DND-41 (cell line): ENCODE data around the gene ST7.
A peak's percentile ranks its signal among the peaks of the same experiment; 100 is the strongest.

Experiments used
- CTCF ChIP-seq: IDR thresholded peaks from 2 replicates; pipeline ENCODE4 v1.5.1; 2012; ENCODE audit warnings: borderline replicate concordance, low read length, moderate library complexity, mild to moderate bottlenecking; ENCODE audit not compliant: poor library complexity, severe bottlenecking; ENCODE audit errors: extremely low read depth
- EZH2 ChIP-seq: IDR thresholded peaks from 3 replicates; pipeline ENCODE4 v1.6.1; 2012; ENCODE audit warnings: borderline replicate concordance, low read depth, mild to moderate bottlenecking, moderate library complexity, low read length, inconsistent platforms; ENCODE audit not compliant: severe bottlenecking

DNA sequence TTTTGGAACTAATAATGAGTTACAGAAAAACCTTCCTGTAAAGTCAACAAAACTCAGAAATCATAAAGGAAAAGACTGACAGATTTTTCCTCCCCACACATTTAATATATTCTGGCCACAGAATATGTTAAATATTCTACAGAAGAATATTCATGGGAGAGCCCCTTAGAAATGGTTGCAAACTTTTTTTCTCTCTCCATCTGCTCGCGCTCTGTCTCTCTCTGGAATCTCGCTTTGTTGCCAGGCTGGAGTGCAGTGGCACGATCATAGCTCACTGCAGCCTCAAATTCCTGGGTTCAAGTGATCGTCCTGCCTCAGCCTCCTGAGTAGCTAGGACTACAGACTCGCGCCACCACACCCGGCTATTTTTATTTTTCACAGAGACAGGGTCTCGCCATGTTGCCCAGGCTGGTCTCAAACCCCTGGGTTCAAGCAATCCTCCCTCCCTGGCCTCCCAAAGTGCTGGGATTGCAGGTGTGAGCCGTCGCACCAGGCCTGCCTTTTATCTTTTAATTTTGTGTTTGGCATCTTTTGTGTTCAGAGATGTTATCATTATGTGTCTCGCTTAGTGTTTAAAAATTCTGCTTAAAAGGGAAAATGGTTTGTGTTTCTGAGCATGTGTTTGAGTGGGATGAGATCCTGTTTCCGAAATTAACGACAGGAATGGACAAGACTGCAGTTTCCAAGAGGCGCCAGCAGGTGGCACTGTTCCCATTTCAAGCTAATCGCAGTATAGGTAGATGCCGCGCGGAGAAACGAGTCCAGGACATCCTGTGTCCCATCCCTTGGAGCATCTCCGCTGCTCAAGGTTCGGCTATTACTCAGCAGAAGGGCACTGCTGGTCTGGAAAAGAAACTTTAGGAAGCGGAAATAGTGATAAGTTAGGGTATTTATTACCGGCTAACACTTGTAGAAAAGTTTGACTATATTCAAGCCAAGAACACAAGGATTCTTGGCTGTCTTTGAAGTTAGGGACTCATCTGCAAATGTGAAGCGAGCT, 23.1 kb upstream of the ST7 start:
- peak; percentile 94 for TF ChIP-seq CTCF
- TF ChIP-seq EZH2 = no peak
